Measurements from ENCODE around the gene RELL2.

RELL2 gene

DNA sequence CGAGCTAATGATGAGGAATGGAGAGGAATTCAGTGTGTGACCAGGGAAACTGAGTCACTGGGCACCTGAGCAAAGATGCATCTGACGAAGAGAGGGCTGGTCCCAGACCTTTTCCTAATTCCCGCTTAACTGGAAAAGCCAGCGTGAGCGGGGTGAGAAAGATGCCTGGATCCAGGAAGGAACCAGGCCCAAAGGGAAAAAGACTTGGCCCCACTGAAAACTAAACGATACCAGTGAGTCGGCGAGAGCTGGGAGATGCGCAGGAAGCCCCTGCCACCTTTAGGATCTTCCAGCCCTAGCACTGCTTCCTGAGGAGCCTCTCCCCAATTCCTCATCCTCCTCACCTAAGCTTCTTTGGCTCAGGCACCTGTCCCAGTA lies 14.9 kb downstream of the RELL2 start:
- TF ChIP-seq CTCF (conservative IDR thresholded peaks at IDR 0.05): no peak

GRCh38 chr5:141654298-141654697 lies 17.5 kb downstream of the RELL2 start:
- no peak for TF ChIP-seq CTCF (conservative IDR thresholded peaks at IDR 0.05)
- no peak overlapping the region for H3K27ac ChIP-seq

More for the DNA sequence above, 14.9 kb downstream of the RELL2 start:
- peak overlapping the region; percentile 56 for H3K27ac ChIP-seq

- TF ChIP-seq CTCF (conservative IDR thresholded peaks at IDR 0.05): no peak
- no peak overlapping the region for H3K27ac ChIP-seq
These were observed 18.2 kb downstream of the RELL2 start for GRCh38 chr5:141655020-141655419.

DNA sequence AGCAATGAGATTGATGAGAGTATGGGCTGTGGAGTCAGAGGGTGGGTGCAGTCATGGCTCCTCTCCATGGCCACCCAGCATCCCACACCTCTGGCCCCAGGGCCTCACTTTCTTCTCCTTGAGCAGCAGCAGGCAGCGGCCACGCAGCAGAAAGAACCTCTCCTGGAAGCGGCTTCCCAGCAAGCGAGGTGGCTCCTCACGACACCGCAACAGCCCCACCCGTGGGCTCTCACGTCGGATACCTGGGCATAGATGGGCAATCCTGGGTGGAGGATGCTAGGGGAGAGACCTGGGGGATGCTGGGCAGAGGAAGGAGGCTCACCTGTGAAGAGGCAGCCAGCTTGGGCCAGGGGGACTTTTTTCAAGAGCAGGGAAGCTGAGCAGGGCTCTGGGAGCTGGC lies 19.6 kb downstream of the RELL2 start:
- TF ChIP-seq CTCF (conservative IDR thresholded peaks at IDR 0.05): no peak
- no peak overlapping the region for H3K27ac ChIP-seq

DNA sequence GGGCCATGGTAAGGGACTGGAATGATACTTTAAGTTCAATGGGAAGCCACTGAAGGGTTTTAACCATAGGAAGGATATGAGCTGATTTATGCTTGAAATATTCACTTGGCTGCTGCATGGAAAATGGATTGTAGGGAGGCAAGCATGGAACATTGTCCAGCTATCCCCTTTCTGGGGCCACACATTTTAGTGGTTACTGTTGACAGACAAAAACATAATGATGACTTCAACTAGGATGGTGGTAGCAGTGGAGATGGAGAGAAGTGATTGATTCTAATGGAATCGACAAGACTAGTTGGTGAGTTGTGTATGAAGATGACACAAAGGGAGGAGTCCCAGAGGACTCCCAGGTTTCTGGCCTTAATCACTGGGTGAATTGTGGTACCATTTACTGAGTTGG lies 20.6 kb downstream of the RELL2 start:
- H3K27ac ChIP-seq: no peak overlapping the region
- no peak for TF ChIP-seq CTCF (conservative IDR thresholded peaks at IDR 0.05)

- no peak for TF ChIP-seq CTCF (conservative IDR thresholded peaks at IDR 0.05)
- H3K27ac ChIP-seq: no peak overlapping the region
These were observed 21.2 kb downstream of the RELL2 start for GRCh38 chr5:141657937-141658545.

DNA sequence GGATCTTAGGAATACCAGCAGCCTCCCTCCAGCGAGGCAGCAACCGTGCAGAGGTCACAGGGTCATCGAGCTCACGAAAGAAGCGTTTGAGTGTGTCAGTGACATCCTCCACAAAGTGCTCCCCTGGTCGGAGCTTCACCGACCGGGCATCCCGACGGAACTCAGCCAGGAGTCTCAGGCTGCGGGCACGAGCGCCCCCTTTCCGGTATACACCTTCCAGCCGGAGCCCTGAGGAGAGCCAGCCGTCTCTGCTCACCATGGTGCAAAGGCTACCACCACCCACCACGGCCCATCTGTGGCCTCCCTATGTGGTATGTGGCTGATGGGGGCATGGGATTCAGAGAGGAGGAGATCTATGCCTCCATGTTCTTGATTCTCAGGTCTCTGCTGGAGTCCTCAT lies 25.2 kb downstream of the RELL2 start:
- no peak overlapping the region for H3K27ac ChIP-seq
- no peak for TF ChIP-seq CTCF (conservative IDR thresholded peaks at IDR 0.05)
